MCF 10A (cell line): ENCODE results near the gene RHOJ. TPM values are rescaled to one million over a fixed set of nuclear protein-coding genes. Genes with fewer than 3 reads are reported as not detected.

ENCODE experiments used
- BruUV-seq: library from RNA; stranded (reverse); fragments of 400-500 nt; replicated peaks from 2 replicates; lab custom pipeline; 2021; lab: Mats Ljungman, UMichigan
- CTCF ChIA-PET: fragments of 300-600 bp; sonication (Branson Sonifier 250); formaldehyde crosslinking; extraction: SDS; loops from one replicate; lab custom pipeline; 2021; ENCODE audit warnings: antibody characterized with exemption, inconsistent platforms; lab: Yijun Ruan, JAX
- POLR2A ChIA-PET: fragments of 300-600, 350-650 bp; sonication (Branson Sonifier 250); formaldehyde crosslinking; extraction: SDS; loops from one replicate; lab custom pipeline; 2020; ENCODE audit warnings: antibody characterized with exemption, inconsistent platforms; lab: Yijun Ruan, JAX
- DNase-seq: peaks from one replicate; pipeline ENCODE4 v3.0.0-alpha.2; 2018; ENCODE audit not compliant: unreplicated experiment
- H3K27ac Mint-ChIP-seq: one replicate; pipeline ENCODE4 v1.8.0; 2022; ENCODE audit warnings: mild to moderate bottlenecking, low read depth, mixed read lengths; ENCODE audit not compliant: unreplicated experiment
- H3K27me3 Mint-ChIP-seq: one replicate; pipeline ENCODE4 v1.8.0; 2022; ENCODE audit warnings: mixed read lengths; ENCODE audit not compliant: insufficient read depth, unreplicated experiment
- H3K36me3 Mint-ChIP-seq: one replicate; pipeline ENCODE4 v1.8.0; 2022; ENCODE audit warnings: mild to moderate bottlenecking, moderate library complexity, mixed read lengths; ENCODE audit not compliant: insufficient read depth, unreplicated experiment
- H3K4me1 Mint-ChIP-seq: one replicate; pipeline ENCODE4 v1.8.0; 2022; ENCODE audit warnings: mixed read lengths; ENCODE audit not compliant: insufficient read depth, unreplicated experiment
- H3K4me3 Mint-ChIP-seq: one replicate; pipeline ENCODE4 v1.8.0; 2022; ENCODE audit warnings: mild to moderate bottlenecking, moderate library complexity, mixed read lengths; ENCODE audit not compliant: unreplicated experiment
- H3K9me3 Mint-ChIP-seq: one replicate; pipeline ENCODE4 v1.8.0; 2022; ENCODE audit warnings: mixed read lengths; ENCODE audit not compliant: unreplicated experiment
- CTCF ChIP-seq: fragments of 200-600 bp; IDR thresholded peaks from one replicate; pipeline ENCODE4 v1.8.0; 2022; ENCODE audit warnings: antibody characterized with exemption, mild to moderate bottlenecking; ENCODE audit not compliant: unreplicated experiment
- intact Hi-C: fragments of 100-400 bp; cut with micrococcal nuclease; formaldehyde crosslinking; loops from 2 replicates; pipeline ENCODE4 v1.14.1; 2022
- total RNA-seq: library from RNA; stranded (reverse); gene quantifications from 2 replicates; pipeline ENCODE4 v1.2.3, GENCODE V29; 2022

Gene RHOJ
- total RNA-seq, 1 experiment from 2014 or later: not detected

DNA sequence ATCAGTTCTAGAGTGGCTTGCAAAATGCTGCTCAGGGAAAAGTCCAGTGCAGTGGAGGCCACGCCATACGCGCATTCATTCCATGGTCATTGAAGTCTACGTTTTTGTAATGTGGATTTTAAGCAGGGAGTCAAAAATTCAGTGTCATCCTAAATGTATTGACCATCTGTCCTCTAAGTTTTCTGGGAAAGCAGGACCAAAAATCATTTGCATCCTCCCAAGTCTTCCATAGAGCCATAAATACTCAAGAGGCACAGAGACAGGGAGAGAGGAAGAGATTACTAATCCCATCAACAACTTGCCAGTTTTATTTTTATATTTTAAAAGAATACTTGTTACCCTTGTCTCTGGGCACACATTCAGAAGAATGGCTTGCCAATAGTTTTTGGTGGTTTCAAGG, 36.9 kb downstream of the RHOJ start:
- no peak for TF ChIP-seq CTCF
- POLR2A ChIA-PET: no interaction called here
- Mint-ChIP-seq H3K36me3 (no peaks in the 10 kb centered on the region), H3K4me1 (no peaks in the 10 kb centered on the region), H3K27me3 (no peaks in the 10 kb centered on the region), H3K4me3 (no peak overlapping the region), H3K27ac (no peak overlapping the region), H3K9me3 (no peaks in the 10 kb centered on the region)
- BruUV-seq: no TSS peak
- CTCF ChIA-PET: interaction anchor here (0.6 kb wide), 1 partner anchor 68 kb away, joined by 4 read pairs; no protein-coding TSS in a partner anchor
- intact Hi-C loops: no loop called here
- DNase-seq: no peak

GRCh38 chr14:63243646-63244045, 39.4 kb downstream of the RHOJ start:
- no peaks in the 10 kb centered on the region for H3K27me3 Mint-ChIP-seq
- H3K4me1 Mint-ChIP-seq: peaks cover 4% of the 10 kb centered on the region
- H3K4me3 Mint-ChIP-seq: no peak overlapping the region
- CTCF ChIA-PET: no interaction called here
- no peak overlapping the region for H3K27ac Mint-ChIP-seq
- TF ChIP-seq CTCF: no peak
- BruUV-seq: no TSS peak
- no peaks in the 10 kb centered on the region for H3K36me3 Mint-ChIP-seq
- no peak for DNase-seq
- H3K9me3 Mint-ChIP-seq: no peaks in the 10 kb centered on the region
- intact Hi-C loops: no loop called here
- POLR2A ChIA-PET: no interaction called here

- ChIA-PET CTCF (interaction anchor here (0.8 to 1.2 kb wide), 2 partner anchors 72 to 382 kb away, joined by 3 read pairs; no protein-coding TSS in a partner anchor), POLR2A (no interaction called here)
- H3K27ac Mint-ChIP-seq: no peak overlapping the region
- H3K4me3 Mint-ChIP-seq: no peak overlapping the region
- intact Hi-C loops: no loop called here
- no peaks in the 10 kb centered on the region for H3K27me3 Mint-ChIP-seq
- no peak for DNase-seq
- no TSS peak for BruUV-seq
- no peaks in the 10 kb centered on the region for H3K36me3 Mint-ChIP-seq
- no peaks in the 10 kb centered on the region for H3K9me3 Mint-ChIP-seq
- no peak for TF ChIP-seq CTCF
- H3K4me1 Mint-ChIP-seq: peaks cover 5% of the 10 kb centered on the region
These were observed 41.6 kb downstream of the RHOJ start for GRCh38 chr14:63245893-63246292.

DNA sequence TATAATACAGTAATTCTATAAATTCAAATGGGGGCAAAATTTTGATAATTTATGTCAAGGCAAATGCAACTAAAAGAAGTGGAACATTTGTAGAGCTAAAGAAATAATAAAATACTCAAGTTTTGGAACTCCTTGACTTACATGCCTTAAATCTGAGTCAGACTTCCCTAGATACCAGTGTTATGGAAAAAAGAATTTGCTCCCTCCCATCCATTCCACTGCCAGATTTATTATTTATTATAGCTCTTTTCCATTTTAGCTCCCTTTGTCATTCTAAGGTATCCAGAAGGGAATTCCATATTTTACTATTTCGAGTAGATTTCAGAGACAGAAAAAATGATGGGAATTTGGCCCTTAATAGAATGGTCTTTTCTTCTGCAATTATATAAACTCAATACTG, 44.0 kb downstream of the RHOJ start:
- intact Hi-C loops: no loop called here
- TF ChIP-seq CTCF: no peak
- H3K4me3 Mint-ChIP-seq: no peak overlapping the region
- H3K36me3 Mint-ChIP-seq: no peaks in the 10 kb centered on the region
- no peaks in the 10 kb centered on the region for H3K27me3 Mint-ChIP-seq
- H3K4me1 Mint-ChIP-seq: peaks cover 5% of the 10 kb centered on the region
- H3K9me3 Mint-ChIP-seq: no peaks in the 10 kb centered on the region
- no TSS peak for BruUV-seq
- H3K27ac Mint-ChIP-seq: no peak overlapping the region
- no peak for DNase-seq
- POLR2A ChIA-PET: no interaction called here
- CTCF ChIA-PET: interaction anchor here (1.3 kb wide), 1 partner anchor 10 kb away, joined by 4 read pairs; no protein-coding TSS in a partner anchor
